Measurements from ENCODE around the gene MT2A.

GRCh38 chr16:56640076-56640475, 31.7 kb downstream of the MT2A start:
- TF ChIP-seq CTCF (IDR thresholded peaks at IDR 0.05) (no peak), POLR2A (IDR thresholded peaks at IDR 0.05) (no peak)
